GM13977 (cell line): Measurements from ENCODE around the gene DNAL4.
A peak's percentile ranks its signal among the peaks of the same experiment; 100 is the strongest.

ENCODE experiments used
- DNase-seq: peaks from one replicate; pipeline ENCODE4 v3.0.0; 2012; ENCODE audit warnings: low spot score
- in situ Hi-C: fragments of 300-500 bp; cut with MboI; formaldehyde crosslinking; loops from one replicate; pipeline ENCODE4 v1.12.0; 2022; ENCODE audit warnings: low sequenced_read_pairs, low pct_unique_long_range_greater_than_20kb, mixed read lengths, inconsistent platforms; ENCODE audit not compliant: unreplicated experiment
- TF ChIP-seq, protein P1 (sequence below): IDR thresholded peaks from 2 replicates; pipeline ENCODE4 v1.5.1; 2012; ENCODE audit warnings: mild to moderate bottlenecking, control low read depth; ENCODE audit not compliant: insufficient read depth; ENCODE audit errors: extremely low read depth, missing control alignments

Gene DNAL4

DNA sequence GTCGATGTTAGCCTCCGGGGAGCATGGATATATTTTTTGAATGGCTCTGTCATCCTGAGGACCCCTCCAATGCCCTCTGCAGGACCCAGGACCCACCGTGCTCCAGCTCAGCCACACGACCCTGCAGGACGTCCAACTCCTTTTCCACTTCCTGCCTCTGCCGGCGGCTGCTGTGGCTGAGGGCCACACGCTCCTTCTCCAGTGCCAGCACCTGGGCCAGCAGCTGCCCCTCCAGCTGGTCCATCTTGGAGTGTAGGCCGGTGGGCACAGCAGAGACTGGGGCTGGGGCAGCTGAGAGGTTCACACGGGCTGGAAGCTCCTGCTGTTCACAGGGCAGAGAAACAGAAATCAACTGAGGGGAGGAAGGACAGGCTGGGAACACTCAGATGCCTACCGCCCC is 34.2 kb upstream of the DNAL4 start:
- TF ChIP-seq, protein P1, sequence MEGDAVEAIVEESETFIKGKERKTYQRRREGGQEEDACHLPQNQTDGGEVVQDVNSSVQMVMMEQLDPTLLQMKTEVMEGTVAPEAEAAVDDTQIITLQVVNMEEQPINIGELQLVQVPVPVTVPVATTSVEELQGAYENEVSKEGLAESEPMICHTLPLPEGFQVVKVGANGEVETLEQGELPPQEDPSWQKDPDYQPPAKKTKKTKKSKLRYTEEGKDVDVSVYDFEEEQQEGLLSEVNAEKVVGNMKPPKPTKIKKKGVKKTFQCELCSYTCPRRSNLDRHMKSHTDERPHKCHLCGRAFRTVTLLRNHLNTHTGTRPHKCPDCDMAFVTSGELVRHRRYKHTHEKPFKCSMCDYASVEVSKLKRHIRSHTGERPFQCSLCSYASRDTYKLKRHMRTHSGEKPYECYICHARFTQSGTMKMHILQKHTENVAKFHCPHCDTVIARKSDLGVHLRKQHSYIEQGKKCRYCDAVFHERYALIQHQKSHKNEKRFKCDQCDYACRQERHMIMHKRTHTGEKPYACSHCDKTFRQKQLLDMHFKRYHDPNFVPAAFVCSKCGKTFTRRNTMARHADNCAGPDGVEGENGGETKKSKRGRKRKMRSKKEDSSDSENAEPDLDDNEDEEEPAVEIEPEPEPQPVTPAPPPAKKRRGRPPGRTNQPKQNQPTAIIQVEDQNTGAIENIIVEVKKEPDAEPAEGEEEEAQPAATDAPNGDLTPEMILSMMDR: no peak
- no peak for DNase-seq
- in situ Hi-C loops: no loop called here

DNA sequence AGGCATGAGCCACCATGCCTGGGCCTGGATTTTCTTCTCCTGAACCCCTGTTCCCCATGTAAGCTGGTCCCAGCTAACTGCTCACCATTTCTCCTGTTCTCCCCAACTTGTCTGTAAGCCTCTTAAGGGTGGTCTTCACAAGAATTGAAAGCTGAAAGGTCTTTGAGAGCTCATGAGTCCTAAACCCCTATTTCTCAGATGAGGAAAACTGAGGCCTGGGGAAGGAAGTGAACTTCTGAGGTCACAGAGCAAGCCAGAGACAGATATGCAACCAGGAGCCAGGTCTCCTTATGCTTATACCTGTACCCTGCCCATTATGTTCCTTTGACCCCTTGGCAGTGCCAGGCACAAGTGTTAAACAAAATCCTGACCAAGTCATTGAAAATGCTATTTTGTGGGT is 33.6 kb upstream of the DNAL4 start:
- in situ Hi-C loops: no loop called here
- TF ChIP-seq, protein P1: no peak
- no peak for DNase-seq

DNA sequence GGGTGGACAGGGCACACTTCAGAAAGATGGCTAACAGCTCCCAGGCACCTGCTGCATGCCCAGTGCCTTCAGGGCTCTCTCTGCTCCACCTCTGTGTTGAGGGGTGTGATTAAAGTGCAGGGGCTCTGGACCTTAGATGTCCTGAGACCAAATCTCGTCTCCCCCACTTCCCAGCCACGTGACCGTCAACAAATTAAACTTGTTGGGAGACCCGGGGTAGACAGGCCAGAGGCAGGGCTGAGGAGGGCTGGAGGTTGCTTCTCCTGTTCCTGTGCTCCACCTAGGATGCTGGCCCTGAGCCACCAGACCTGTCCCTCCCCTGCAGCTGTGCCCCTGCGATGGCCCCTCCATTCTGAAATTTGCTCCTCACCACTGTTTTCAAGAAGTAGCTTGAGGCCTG is 32.9 kb upstream of the DNAL4 start:
- in situ Hi-C loops: no loop called here
- no peak for DNase-seq
- TF ChIP-seq, protein P1: no peak

DNA sequence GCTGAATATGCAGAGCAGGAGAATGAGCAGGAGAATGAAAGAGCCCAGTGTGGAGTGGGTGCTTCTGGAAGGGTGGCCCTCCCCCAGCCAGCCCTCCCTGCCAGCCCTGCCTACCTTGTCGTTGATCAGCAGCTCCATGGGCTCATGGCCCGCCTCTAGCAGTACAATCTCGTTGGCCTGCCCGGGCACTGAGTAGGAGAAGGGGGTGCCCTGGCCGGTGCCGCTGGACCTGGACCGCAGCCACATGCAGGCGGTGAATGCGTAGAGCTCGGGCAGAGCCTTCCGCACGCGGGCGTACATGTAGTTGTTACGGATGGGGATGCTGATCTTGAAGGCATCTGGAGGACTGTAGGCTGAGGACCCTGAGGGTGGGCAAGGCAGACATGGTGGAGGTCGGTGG is 32.4 kb upstream of the DNAL4 start:
- in situ Hi-C loops: no loop called here
- DNase-seq: no peak
- TF ChIP-seq, protein P1: no peak

DNA sequence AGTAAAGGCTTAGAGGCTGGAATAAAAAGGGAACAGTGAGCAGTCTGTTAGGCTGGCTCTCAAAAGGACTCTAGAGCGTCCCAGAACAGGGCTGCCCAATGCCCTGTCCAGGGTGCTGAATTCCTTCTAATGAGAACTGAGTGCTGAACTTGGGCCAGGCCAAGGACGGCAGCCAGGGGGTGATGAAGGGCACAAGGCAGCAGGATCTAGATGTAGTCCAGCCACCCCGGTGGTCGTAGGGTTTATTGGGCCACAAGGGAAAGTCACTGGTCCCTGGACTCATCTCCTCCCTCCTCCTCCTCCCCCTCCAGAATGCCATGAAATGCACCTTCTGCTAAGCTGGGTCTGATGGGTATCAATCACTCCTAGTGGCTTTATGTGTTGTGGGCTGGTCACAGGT is 30.6 kb upstream of the DNAL4 start:
- peak; percentile 77 for DNase-seq
- TF ChIP-seq, protein P1: peak; percentile 24
- in situ Hi-C loops: no loop called here

DNA sequence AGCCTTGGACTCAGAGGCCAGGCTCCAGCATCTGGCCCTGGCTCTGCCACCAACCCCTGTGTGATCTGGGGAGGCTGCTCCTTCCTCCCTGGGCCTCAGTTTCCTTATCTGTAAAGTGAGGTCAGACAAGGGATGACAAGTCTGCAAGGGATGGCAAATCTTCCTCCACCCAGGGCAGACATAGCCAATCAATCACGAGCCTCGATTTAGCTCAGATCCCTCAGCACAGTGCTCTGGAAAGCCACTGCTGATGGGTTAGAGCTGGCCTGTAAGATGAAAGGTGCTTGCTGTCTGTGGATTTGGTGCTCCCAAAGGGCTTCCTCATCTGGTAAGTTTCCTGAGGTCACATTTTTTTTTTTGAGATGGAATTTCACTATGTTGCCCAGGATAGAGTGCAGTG is 29.7 kb upstream of the DNAL4 start:
- in situ Hi-C loops: no loop called here
- TF ChIP-seq, protein P1: no peak
- DNase-seq: no peak

DNA sequence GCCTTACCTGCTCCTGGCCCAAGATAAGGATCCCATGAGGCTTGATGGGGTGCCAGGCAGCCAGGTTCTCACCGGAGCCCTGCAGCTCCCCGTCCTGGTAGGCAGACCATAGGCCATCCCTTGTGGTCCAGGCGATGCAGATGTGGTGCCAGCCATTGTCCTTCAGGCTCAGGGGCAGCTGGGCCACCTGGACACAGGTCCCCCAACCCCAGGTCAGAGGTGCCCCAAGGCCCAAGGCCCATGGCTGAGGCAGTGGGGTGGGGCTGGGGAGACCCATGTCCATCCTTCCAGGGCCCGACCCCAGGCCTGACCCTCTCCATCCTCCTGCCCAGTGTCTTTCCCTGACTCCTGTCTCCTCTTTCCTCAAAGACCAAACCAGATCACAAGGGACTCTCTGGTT is 29.1 kb upstream of the DNAL4 start:
- in situ Hi-C loops: no loop called here
- TF ChIP-seq, protein P1: no peak
- no peak for DNase-seq
